MM.1S (cell line): ENCODE measurements around the gene ASB10.

ENCODE experiments used
- EZH2 ChIP-seq: fragments of 300-600 bp; sonication (generic); optimal IDR thresholded peaks from 2 replicates; pipeline ENCODE3; 2017; ENCODE audit warnings: low read depth, mild to moderate bottlenecking, antibody characterized with exemption, low read length, mixed read lengths
- TF ChIP-seq, protein P1 (sequence below): fragments of 300-600 bp; sonication (generic); IDR thresholded peaks from 2 replicates; pipeline ENCODE4 v1.5.1; 2016; ENCODE audit warnings: antibody characterized with exemption, low read length, mixed read lengths

DNA sequence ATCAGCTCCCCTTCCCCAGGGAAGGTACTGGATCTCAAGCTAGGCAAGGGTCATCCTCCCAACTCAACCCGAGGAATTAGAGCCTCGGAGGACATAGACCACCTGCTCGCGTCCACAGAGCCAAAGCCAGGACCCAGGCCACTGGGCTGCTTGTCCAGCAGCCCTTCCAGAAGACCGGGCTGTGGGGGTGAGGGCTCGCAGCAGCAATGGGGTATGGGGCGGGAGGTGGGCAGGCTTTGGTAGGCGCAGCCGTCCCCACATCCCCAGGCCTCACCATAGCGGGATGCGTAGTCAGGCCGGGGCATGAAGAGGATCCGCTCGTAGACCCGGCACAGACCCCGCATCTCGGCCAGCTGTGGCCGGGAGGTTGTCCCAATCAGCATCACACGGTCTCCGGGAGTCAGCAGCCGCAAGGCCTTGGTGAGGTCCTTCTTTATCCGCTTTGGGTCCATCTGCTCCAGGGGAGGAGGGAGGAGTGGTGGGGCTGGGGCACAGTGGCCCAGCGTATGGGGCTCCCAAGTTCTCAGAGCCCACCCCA lies 5.0 kb upstream of the ASB10 start:
- TF ChIP-seq, protein P1, sequence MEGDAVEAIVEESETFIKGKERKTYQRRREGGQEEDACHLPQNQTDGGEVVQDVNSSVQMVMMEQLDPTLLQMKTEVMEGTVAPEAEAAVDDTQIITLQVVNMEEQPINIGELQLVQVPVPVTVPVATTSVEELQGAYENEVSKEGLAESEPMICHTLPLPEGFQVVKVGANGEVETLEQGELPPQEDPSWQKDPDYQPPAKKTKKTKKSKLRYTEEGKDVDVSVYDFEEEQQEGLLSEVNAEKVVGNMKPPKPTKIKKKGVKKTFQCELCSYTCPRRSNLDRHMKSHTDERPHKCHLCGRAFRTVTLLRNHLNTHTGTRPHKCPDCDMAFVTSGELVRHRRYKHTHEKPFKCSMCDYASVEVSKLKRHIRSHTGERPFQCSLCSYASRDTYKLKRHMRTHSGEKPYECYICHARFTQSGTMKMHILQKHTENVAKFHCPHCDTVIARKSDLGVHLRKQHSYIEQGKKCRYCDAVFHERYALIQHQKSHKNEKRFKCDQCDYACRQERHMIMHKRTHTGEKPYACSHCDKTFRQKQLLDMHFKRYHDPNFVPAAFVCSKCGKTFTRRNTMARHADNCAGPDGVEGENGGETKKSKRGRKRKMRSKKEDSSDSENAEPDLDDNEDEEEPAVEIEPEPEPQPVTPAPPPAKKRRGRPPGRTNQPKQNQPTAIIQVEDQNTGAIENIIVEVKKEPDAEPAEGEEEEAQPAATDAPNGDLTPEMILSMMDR, result no peak
- TF ChIP-seq EZH2, result no peak
